ENCODE results near the gene TMEM63B.
A peak's percentile ranks its signal among the peaks of the same experiment; 100 is the strongest.
"Not testable (repeated sequence)": the region's sequence is repeated elsewhere in the genome, so short reads cannot be mapped to it uniquely, and the experiment has no call there.

Gene TMEM63B

DNA sequence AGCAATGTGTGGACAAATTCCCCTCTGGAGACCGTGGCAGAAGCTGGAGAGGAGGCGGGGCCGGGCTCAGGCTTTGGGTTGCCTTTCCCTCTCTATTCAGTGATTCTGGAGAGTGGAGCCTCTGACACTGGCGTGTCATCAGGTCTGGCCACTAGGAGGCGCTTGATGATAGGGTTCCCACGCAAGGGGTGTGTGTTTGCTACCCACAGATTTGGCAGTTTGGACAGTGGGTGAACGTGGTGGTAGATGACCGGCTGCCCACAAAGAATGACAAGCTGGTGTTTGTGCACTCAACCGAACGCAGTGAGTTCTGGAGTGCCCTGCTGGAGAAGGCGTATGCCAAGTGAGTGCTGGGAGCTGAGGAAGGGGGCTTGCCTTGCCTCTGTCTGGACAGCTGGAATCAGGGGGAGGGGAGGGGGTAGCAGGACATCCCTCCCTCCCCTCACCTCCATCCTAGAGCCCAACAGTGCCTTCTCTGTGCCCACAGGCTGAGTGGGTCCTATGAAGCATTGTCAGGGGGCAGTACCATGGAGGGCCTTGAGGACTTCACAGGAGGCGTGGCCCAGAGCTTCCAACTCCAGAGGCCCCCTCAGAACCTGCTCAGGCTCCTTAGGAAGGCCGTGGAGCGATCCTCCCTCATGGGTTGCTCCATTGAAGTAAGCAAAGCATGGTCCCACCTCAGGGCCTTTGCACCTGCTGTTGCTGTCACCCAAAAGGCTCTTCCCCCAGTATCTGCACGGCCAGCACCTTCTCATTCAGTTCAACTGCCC is 45.6 kb downstream of the TMEM63B start:
- peak; percentile 18 for DNase-seq

DNA sequence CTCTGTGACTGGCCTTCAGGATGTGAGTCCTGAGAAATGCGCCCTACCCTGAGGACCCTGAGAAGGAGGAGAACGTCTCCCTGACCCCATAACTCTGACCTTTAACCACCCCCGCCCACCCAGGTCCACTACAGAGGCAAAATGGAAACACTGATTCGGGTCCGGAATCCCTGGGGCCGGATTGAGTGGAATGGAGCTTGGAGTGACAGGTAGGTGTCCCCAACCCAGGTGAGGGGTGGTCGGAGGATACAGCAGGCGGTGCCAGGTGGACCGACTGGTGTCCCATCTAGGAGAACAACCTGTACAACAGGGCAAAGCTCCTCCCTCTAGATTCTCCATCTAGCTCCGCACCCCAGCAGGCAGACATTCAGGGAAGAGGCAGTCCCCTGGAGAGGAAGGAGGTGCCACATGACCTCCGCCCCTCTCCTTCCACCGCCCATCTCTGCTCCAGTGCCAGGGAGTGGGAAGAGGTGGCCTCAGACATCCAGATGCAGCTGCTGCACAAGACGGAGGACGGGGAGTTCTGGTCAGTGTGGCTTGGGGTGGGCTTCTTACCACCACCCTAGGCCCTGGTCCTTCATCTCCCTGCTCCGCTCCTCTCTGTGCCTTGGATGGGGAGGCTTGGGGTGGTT is 48.9 kb downstream of the TMEM63B start:
- no peak for DNase-seq

DNA sequence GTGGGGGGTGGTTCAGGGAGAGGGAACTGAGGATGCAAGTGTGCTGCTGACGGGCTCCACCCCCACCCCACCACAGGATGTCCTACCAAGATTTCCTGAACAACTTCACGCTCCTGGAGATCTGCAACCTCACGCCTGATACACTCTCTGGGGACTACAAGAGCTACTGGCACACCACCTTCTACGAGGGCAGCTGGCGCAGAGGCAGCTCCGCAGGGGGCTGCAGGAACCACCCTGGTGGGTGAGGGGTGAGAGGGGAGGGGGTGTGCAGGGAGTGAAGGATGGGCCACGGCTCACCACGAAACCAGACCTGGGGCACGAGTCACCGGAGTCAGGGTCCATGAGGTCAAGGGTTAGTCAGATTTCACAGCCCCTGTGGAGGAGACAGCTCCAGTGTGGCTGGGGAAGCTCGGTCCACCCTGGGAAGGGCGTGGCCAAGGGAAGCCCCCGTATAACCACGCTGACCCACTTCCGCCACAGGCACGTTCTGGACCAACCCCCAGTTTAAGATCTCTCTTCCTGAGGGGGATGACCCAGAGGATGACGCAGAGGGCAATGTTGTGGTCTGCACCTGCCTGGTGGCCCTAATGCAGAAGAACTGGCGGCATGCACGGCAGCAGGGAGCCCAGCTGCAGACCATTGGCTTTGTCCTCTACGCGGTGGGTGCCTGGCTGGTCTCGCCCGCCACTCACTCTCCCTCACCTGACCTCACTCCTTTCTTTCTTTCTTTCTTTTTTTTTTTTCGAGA is 49.6 kb downstream of the TMEM63B start:
- no peak for DNase-seq

DNA sequence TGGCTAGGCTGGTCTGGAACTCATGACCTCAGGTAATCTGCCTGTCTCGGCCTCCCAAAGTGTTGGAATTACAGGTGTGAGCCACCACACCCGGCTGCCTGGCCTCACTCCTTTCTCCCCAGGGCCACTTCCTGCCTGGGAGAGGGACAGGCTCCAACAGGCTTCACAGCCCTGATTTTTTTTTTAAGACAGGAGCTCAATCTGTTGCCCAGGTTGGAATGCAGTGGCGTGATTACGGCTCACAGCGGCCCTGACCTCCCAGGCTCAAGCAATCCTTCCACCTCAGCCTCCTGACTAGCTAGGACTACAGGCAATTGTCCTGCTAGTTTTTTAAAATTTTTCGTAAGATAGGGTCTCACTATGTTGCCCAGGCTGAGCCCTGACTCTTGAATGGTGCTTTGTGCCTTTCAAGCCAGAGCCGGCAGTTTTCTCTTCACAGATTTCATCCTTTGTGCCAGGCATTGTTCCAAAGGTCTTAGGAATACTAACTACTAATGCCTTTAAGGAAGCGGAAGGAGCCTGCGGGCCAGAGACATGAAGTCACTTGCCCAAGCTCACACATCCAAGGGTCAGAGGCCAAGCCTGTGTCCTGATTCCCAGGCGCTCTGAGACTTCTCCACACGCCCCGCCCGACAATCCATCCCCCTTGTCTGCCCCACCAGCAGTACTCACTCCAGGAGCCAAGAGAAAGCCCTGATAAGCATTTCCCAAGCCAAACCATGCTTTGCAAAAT is 50.5 kb downstream of the TMEM63B start:
- DNase-seq, result no peak

GRCh38 chr6:44178424-44179071 is 51.2 kb downstream of the TMEM63B start:
- no peak for DNase-seq

GRCh38 chr6:44179072-44179536 is 51.8 kb downstream of the TMEM63B start:
- DNase-seq, result no peak

- DNase-seq, result no peak
Measured at GRCh38 chr6:44179648-44180047, 52.3 kb downstream of the TMEM63B start.

- no peak for DNase-seq
Measured at GRCh38 chr6:44180406-44180805, 53.1 kb downstream of the TMEM63B start.

DNA sequence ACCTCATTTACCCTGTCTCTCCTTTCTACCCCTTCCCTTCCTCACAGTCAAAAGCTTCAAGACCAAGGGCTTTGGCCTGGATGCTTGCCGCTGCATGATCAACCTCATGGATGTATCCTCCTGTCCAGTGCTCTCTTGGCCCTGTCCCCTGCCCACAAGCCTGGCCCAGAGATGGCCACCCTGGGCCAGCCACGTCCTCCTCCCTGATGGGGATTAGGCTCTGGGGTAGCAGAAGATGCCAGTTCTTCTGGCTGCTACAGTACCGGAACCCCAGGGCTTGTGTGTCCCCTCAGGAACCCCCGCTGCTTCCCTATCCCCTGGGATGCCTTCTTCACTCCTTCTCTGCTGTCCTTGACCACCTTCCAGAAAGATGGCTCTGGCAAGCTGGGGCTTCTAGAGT is 53.5 kb downstream of the TMEM63B start:
- no peak for DNase-seq

DNA sequence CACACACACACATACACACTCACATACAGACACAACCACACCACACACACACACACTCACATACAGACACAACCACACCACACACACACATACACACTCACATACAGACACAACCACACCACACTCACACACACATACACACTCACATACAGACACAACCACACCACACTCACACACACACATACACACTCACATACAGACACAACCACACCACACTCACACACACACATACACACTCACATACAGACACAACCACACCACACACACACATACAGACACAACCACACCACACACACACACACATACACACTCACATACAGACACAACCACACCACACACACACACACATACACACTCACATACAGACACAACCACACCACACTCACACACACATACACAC is 54.4 kb downstream of the TMEM63B start:
- not testable (repeated sequence) for DNase-seq

DNA sequence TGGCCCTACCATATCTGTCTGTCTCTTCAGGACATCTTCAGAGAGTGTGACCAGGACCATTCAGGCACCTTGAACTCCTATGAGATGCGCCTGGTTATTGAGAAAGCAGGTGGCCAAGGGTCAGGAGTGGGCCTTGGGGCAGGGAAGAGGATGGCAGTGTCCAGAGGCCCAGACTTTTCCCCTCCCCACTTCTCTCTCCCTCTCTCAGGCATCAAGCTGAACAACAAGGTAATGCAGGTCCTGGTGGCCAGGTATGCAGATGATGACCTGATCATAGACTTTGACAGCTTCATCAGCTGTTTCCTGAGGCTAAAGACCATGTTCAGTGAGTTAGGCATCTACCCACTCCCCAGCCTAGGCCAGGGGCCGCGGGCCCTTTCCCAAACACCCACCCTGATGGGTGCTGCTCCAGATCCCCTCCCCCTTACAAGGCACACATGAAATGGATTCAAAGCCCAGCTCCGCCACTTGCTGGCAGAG is 55.6 kb downstream of the TMEM63B start:
- DNase-seq, result no peak

GRCh38 chr6:44183783-44184182 is 56.4 kb downstream of the TMEM63B start:
- no peak for DNase-seq

GRCh38 chr6:44185356-44185755 is 58.0 kb downstream of the TMEM63B start:
- not testable (repeated sequence) for DNase-seq

GRCh38 chr6:44185953-44186634 is 58.7 kb downstream of the TMEM63B start:
- DNase-seq, result no peak

DNA sequence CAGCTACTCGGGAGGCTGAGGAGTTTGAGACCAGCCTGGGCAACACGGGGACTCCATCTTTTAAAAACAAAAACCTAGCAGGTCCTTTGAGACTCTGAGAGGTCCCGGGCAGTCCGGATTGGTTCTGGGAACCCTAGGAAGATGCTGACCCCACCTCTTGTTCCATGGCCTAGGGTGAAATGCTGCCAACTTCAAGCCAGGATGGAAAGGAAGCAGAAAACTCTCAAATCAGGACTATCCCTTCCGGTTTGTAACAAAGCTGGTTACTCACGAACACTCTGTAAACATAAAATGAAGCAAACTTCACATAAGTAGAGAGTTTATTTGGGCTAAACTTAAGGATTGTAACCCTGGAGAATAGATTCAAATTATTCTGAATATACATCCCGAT is 59.3 kb downstream of the TMEM63B start:
- DNase-seq, result no peak

DNA sequence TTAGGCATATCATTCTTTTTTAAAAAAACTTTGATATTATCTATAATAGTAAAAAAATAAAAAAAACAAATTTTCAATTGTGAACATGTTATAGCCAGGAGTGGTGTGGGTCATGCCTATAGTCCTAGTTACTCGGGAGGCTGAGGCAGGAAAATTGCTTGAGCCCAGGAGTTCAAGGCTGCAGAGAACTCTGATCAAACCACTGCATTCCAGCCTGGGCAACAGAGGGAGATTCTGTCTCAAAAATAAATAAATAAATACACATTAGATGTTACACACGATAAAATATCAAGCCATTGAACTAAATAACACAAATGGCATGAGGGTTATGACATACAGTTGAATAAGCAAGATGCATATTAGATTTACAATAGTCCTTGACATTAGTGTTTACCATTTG is 61.5 kb downstream of the TMEM63B start:
- no peak for DNase-seq

GRCh38 chr6:44189257-44189656 is 61.9 kb downstream of the TMEM63B start:
- DNase-seq, result no peak

- DNase-seq, result no peak
Measured at GRCh38 chr6:44190715-44191114, 63.4 kb downstream of the TMEM63B start.

GRCh38 chr6:44192428-44193041 is 65.2 kb downstream of the TMEM63B start:
- DNase-seq, result no peak

DNA sequence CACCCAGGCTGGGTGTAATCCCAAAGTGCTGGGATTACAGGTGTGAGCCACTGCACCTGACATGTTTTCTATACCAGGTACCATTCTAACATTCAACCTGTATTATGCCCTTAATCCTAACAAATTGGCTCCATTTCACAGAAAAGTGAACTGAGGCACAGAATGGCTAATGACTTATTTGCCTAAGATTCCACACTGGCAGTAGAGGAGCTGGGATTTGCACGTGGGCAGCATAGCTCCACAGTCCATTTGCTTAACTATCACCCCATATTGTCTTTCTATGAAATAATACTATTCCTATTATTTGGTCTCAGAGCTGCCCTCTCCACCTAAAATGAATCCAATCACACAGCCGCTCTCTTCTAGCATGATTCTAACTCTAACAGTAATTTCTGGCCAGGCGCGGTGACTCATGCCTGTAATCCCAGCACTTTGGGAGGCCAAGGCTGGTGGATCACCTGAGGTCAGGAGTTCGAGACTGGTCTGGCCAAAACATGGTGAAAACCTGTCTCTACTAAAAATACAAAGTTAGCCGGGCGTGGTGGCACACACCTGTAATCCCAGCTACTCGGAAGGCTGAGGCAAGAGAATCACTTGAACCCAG is 66.1 kb downstream of the TMEM63B start:
- DNase-seq, result no peak

GRCh38 chr6:44194326-44194725 is 67.0 kb downstream of the TMEM63B start:
- no peak for DNase-seq

Measured in DMS 273 treated with DMSO at 0.1 percent for 48 hours (cell line).